BLaER1 treated with 17β-estradiol and CSF1 and Interleukin-3, amounts not matched to agents 10 nM and 100 nM (cell line): ENCODE data around the gene DNAH12.
A peak's percentile ranks its signal among the peaks of the same experiment; 100 is the strongest.

Experiments
- H3K27ac ChIP-seq, 11 experiments: shearing (Covaris generic); formaldehyde crosslinking; 2 replicates each; pipeline ENCODE4 v1.8.1; 2022
- H3K27me3 ChIP-seq, 11 experiments: shearing (Covaris generic); formaldehyde crosslinking; 2 replicates each; pipeline ENCODE4 v1.8.1; 2022
- H3K36me3 ChIP-seq, 11 experiments: shearing (Covaris generic); formaldehyde crosslinking; 2 replicates each; pipeline ENCODE4 v1.8.1; 2022
- H3K4me1 ChIP-seq, 10 experiments: shearing (Covaris generic); formaldehyde crosslinking; 2 replicates each; pipeline ENCODE4 v1.8.1; 2022
- H3K4me2 ChIP-seq, 11 experiments: shearing (Covaris generic); formaldehyde crosslinking; 2 replicates each; pipeline ENCODE4 v1.8.1; 2022
- H3K4me3 ChIP-seq, 10 experiments: shearing (Covaris generic); formaldehyde crosslinking; 2 replicates each; pipeline ENCODE4 v1.8.1; 2022
- H3K9ac ChIP-seq, 11 experiments: shearing (Covaris generic); formaldehyde crosslinking; 2 replicates each; pipeline ENCODE4 v1.8.1; 2022
- H3K9me3 ChIP-seq, 11 experiments: shearing (Covaris generic); formaldehyde crosslinking; replicated peaks in 1 of 11; 2 replicates each; pipeline ENCODE4 v1.8.1; 2022
- H4K20me1 ChIP-seq, 11 experiments: shearing (Covaris generic); formaldehyde crosslinking; 2 replicates each; pipeline ENCODE4 v1.8.1; 2022
- Cebpa-rat ChIP-seq, 11 experiments: shearing (Covaris generic); IDR thresholded peaks; 2 replicates each; pipeline ENCODE4 v1.8.1; 2022

The DNAH12 gene

DNA sequence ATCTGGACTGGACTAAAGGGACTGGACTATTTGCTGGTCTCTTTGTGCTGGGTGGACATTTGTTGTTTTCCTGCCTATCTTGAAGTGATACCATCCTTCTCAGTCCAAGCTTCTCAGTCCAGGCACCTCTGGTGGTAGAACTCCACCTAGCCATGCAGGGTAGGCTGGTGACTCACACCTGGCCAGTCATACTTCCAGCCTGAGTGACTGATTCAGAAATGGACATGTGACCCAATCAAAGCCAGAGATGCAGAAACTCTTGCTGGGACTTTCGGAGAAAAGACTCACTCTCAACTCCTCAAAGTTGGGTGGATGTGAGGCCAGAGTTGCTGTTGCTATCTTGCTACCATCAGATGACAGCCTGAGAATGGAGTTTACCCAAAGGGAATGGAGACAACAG, 246.1 kb downstream of the DNAH12 start:
- H3K27ac ChIP-seq: no peak overlapping the region
- no peak overlapping the region for H3K9ac ChIP-seq
- TF ChIP-seq Cebpa-rat (IDR thresholded peaks at IDR 0.05): no peak
- H3K4me1 ChIP-seq: no peaks in the 10 kb centered on the region
- H3K4me3 ChIP-seq: no peak overlapping the region
- H3K27me3 ChIP-seq: no peaks in the 10 kb centered on the region
- H3K4me2 ChIP-seq: no peak overlapping the region
- H3K36me3 ChIP-seq: no peaks in the 10 kb centered on the region
- no peaks in the 10 kb centered on the region for H3K9me3 ChIP-seq
- H4K20me1 ChIP-seq: no peaks in the 10 kb centered on the region

DNA sequence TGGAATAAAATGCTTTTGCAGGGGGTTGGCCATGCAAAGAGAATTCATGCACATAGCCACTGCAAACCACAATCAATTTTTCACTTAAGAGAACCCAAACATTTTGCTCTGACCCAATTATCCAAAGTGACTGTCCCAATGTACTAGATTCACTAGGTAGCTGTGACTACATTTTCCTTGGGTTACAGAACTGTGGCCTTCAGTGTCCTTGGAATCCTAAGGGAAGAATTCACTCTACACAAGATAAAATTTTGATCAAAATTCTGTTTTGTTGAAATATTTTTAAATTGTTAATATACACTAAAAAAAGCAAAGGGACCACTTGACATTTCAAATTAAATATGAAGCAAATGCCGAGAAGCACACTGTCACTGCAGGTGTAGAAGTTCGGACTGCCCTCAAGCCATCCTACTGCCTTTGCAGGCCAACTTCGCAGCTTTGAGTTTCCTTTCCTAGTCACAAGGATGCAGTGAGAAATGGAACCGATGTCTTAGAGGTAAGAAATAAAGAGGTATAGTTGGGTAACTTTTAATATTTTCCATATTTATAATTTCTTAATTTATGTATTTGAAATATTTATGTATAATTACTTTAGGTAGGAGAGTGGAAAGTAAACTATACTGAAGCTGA, 251.1 kb downstream of the DNAH12 start:
- H3K27ac ChIP-seq: no peak overlapping the region
- peaks cover 0 to 11% (median 9%) of the 10 kb centered on the region in 10 experiments; a peak in 12 of 20 replicates for H3K4me1 ChIP-seq
- no peaks in the 10 kb centered on the region for H3K36me3 ChIP-seq
- no peak overlapping the region for H3K4me3 ChIP-seq
- no peak for TF ChIP-seq Cebpa-rat (IDR thresholded peaks at IDR 0.05)
- no peaks in the 10 kb centered on the region for H3K27me3 ChIP-seq
- H3K9ac ChIP-seq: no peak overlapping the region
- no peak overlapping the region for H3K4me2 ChIP-seq
- H4K20me1 ChIP-seq: no peaks in the 10 kb centered on the region
- no peaks in the 10 kb centered on the region for H3K9me3 ChIP-seq

GRCh38 chr3:57292159-57292896, 251.8 kb downstream of the DNAH12 start, which contains the start of gene ASB14:
ASB14 (minus strand) TSS chr3:57292685; CDS start chr3:57292033, 652 bp downstream.
- Histone ChIP-seq H4K20me1 (no peaks in the 10 kb centered on the region), H3K36me3 (no peaks in the 10 kb centered on the region), H3K4me3 (no peak within 1 kb of the TSS), H3K4me1 (peaks cover 0 to 16% (median 11%) of the 10 kb centered on the region in 10 experiments; a peak in 12 of 20 replicates), H3K9me3 (peaks cover 0 to 1% (median 0%) of the 10 kb centered on the region in 11 experiments; a peak in 1 of 22 replicates), H3K27ac (no peak within 1 kb of the TSS), H3K4me2 (no peak within 1 kb of the TSS), H3K9ac (no peak within 1 kb of the TSS), H3K27me3 (no peaks in the 10 kb centered on the region)
- no peak for TF ChIP-seq Cebpa-rat (IDR thresholded peaks at IDR 0.05)

DNA sequence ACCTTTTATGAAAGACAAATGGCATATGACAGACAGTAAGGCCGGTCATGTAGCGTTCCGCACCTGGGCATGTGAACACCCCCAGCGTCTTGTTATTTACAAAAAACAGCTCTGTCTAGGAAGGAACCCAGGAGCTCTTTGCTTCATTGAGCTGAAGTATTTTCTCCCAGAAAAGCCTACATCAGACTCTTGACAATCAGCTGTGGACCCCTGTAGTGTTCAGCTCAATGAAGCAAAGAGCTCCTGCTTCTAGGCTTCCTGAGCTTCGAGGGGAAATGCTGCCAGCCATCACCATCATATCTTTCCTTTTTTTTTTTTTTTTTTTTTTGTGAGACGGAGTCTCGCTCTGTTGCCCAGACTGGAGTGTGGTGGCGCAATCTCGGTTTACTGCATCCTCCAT, 255.7 kb downstream of the DNAH12 start:
- no peaks in the 10 kb centered on the region for H4K20me1 ChIP-seq
- H3K27me3 ChIP-seq: no peaks in the 10 kb centered on the region
- H3K9ac ChIP-seq: no peak overlapping the region
- 0 out of 22 replicates have a peak, but pooled peaks cover 0 to 4% (median 0%) of the 10 kb centered on the region in 11 experiments for H3K36me3 ChIP-seq
- no peak overlapping the region for H3K27ac ChIP-seq
- TF ChIP-seq Cebpa-rat (IDR thresholded peaks at IDR 0.05): no peak
- H3K9me3 ChIP-seq: peaks cover 4 to 11% (median 6%) of the 10 kb centered on the region in 11 experiments; a peak in 15 of 22 replicates
- peak overlapping the region in 9 of 11 experiments; percentile 6 to 65 (median 32); a peak in 15 of 22 replicates for H3K4me2 ChIP-seq
- no peak overlapping the region for H3K4me3 ChIP-seq
- peaks cover 0 to 16% (median 11%) of the 10 kb centered on the region in 10 experiments; a peak in 12 of 20 replicates for H3K4me1 ChIP-seq

DNA sequence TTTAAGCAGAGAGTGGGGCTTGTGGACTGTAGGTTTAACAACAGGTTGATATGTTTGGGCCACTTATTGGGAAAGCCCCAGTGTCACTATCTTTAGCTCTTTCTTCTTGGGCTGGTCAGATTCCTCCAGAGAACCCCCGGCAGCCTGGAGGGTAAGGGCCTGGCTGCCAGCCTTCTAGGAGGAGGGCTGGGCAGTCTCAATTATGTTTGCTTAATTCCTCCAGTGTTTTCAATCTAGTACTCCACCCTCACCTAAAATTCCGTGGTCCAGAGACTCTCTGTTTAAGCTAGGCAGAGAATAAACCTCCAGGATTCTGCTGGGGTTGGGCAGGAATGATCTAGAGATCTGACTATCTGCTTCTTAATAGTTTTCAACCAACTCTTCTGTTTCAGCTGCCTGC, 256.9 kb downstream of the DNAH12 start:
- Histone ChIP-seq H3K36me3 (0 out of 22 replicates have a peak, but pooled peaks cover 0 to 4% (median 0%) of the 10 kb centered on the region in 11 experiments), H3K4me2 (peak overlapping the region in 1 of 11 experiments; percentile 28; a peak in 1 of 22 replicates), H3K9ac (no peak overlapping the region), H4K20me1 (no peaks in the 10 kb centered on the region), H3K4me1 (peaks cover 0 to 16% (median 11%) of the 10 kb centered on the region in 10 experiments; a peak in 12 of 20 replicates), H3K27ac (no peak overlapping the region), H3K4me3 (no peak overlapping the region), H3K9me3 (peaks cover 4 to 11% (median 6%) of the 10 kb centered on the region in 11 experiments; a peak in 15 of 22 replicates), H3K27me3 (no peaks in the 10 kb centered on the region)
- TF ChIP-seq Cebpa-rat (IDR thresholded peaks at IDR 0.05): no peak

- Histone ChIP-seq H3K36me3 (peaks cover 0 to 20% (median 10%) of the 10 kb centered on the region in 11 experiments; a peak in 13 of 22 replicates), H3K27ac (no peak overlapping the region), H3K27me3 (no peaks in the 10 kb centered on the region), H3K4me3 (no peak overlapping the region), H3K9me3 (peaks cover 22 to 31% (median 26%) of the 10 kb centered on the region in 11 experiments), H3K4me1 (peaks cover 0 to 9% (median 6%) of the 10 kb centered on the region in 10 experiments; a peak in 12 of 20 replicates), H3K9ac (no peak overlapping the region), H4K20me1 (no peaks in the 10 kb centered on the region), H3K4me2 (no peak overlapping the region)
- no peak for TF ChIP-seq Cebpa-rat (IDR thresholded peaks at IDR 0.05)
These were observed 260.8 kb downstream of the DNAH12 start for GRCh38 chr3:57283334-57283733.

GRCh38 chr3:57281715-57282114, 262.4 kb downstream of the DNAH12 start:
- Histone ChIP-seq H3K4me1 (no peaks in the 10 kb centered on the region), H3K4me2 (no peak overlapping the region), H3K27me3 (no peaks in the 10 kb centered on the region), H4K20me1 (no peaks in the 10 kb centered on the region), H3K27ac (no peak overlapping the region), H3K36me3 (peaks cover 2 to 26% (median 11%) of the 10 kb centered on the region in 11 experiments; a peak in 14 of 22 replicates), H3K9me3 (peaks cover 24 to 29% (median 26%) of the 10 kb centered on the region in 11 experiments), H3K4me3 (no peak overlapping the region), H3K9ac (no peak overlapping the region)
- TF ChIP-seq Cebpa-rat (IDR thresholded peaks at IDR 0.05): no peak

- TF ChIP-seq Cebpa-rat (IDR thresholded peaks at IDR 0.05): no peak
- Histone ChIP-seq H3K4me1 (no peaks in the 10 kb centered on the region), H3K4me2 (no peak overlapping the region), H3K36me3 (peaks cover 9 to 40% (median 17%) of the 10 kb centered on the region in 11 experiments; a peak in 19 of 22 replicates), H3K27me3 (no peaks in the 10 kb centered on the region), H3K4me3 (no peak overlapping the region), H3K9me3 (peaks cover 18 to 24% (median 22%) of the 10 kb centered on the region in 11 experiments; a peak in 21 of 22 replicates), H4K20me1 (no peaks in the 10 kb centered on the region), H3K27ac (no peak overlapping the region), H3K9ac (no peak overlapping the region)
These were observed 264.5 kb downstream of the DNAH12 start for GRCh38 chr3:57279685-57280084.

- H4K20me1 ChIP-seq: no peaks in the 10 kb centered on the region
- peaks cover 10 to 52% (median 25%) of the 10 kb centered on the region in 11 experiments; a peak in 20 of 22 replicates for H3K36me3 ChIP-seq
- no peak overlapping the region for H3K4me3 ChIP-seq
- no peak overlapping the region for H3K4me2 ChIP-seq
- no peak overlapping the region for H3K27ac ChIP-seq
- no peaks in the 10 kb centered on the region for H3K4me1 ChIP-seq
- H3K9ac ChIP-seq: no peak overlapping the region
- H3K9me3 ChIP-seq: peaks cover 18 to 24% (median 22%) of the 10 kb centered on the region in 11 experiments; a peak in 21 of 22 replicates
- H3K27me3 ChIP-seq: no peaks in the 10 kb centered on the region
- TF ChIP-seq Cebpa-rat (IDR thresholded peaks at IDR 0.05): no peak
These were observed 265.9 kb downstream of the DNAH12 start for GRCh38 chr3:57278237-57278636.
